Embryonic facial prominence (tissue), 1 donor: ENCODE results near the gene HES5.

Source experiments
- DNase-seq: peaks from one replicate; pipeline ENCODE4 v3.0.0-alpha.2; 2016; ENCODE audit errors: extremely low spot score

Gene HES5

GRCh38 chr1:2501041-2501819 lies 28.8 kb downstream of the HES5 start:
- DNase-seq = no peak

- no peak for DNase-seq
These were observed 30.0 kb downstream of the HES5 start for GRCh38 chr1:2499986-2500596.

GRCh38 chr1:2499260-2499659 lies 30.8 kb downstream of the HES5 start:
- no peak for DNase-seq

GRCh38 chr1:2498648-2499047 lies 31.4 kb downstream of the HES5 start:
- DNase-seq = no peak

- no peak for DNase-seq
These were observed 32.2 kb downstream of the HES5 start for GRCh38 chr1:2497891-2498290.

GRCh38 chr1:2496746-2497145 lies 33.3 kb downstream of the HES5 start:
- no peak for DNase-seq

GRCh38 chr1:2496087-2496622 lies 33.9 kb downstream of the HES5 start:
- DNase-seq = no peak

- DNase-seq = no peak
These were observed 34.5 kb downstream of the HES5 start for GRCh38 chr1:2495546-2495945.

GRCh38 chr1:2495026-2495425 lies 35.0 kb downstream of the HES5 start:
- no peak for DNase-seq

- DNase-seq = no peak
These were observed 35.8 kb downstream of the HES5 start for GRCh38 chr1:2494323-2494693.

GRCh38 chr1:2493691-2494322 lies 36.3 kb downstream of the HES5 start:
- DNase-seq = no peak

GRCh38 chr1:2493218-2493617 lies 36.8 kb downstream of the HES5 start:
- no peak for DNase-seq

- no peak for DNase-seq
These were observed 38.0 kb downstream of the HES5 start for GRCh38 chr1:2492091-2492490.

- no peak for DNase-seq
These were observed 40.4 kb downstream of the HES5 start for GRCh38 chr1:2489615-2490014.

GRCh38 chr1:2488688-2489087 lies 41.4 kb downstream of the HES5 start:
- DNase-seq = no peak

- no peak for DNase-seq
These were observed 43.5 kb downstream of the HES5 start for GRCh38 chr1:2486558-2486957.

- no peak for DNase-seq
These were observed 44.0 kb downstream of the HES5 start for GRCh38 chr1:2486041-2486440.

- no peak for DNase-seq
These were observed 46.1 kb downstream of the HES5 start for GRCh38 chr1:2483970-2484369.

GRCh38 chr1:2483026-2483425 lies 47.0 kb downstream of the HES5 start:
- no peak for DNase-seq

GRCh38 chr1:2482588-2482987 lies 47.5 kb downstream of the HES5 start:
- no peak for DNase-seq

- DNase-seq = no peak
These were observed 48.2 kb downstream of the HES5 start for GRCh38 chr1:2481885-2482284.

- no peak for DNase-seq
These were observed 49.1 kb downstream of the HES5 start for GRCh38 chr1:2480986-2481364.
